ENCODE data around the gene NR1H3. TPM values are rescaled to one million over a fixed set of nuclear protein-coding genes. Genes with fewer than 3 reads are reported as not detected.

The NR1H3 gene
- total and polyA plus RNA-seq, 4 donors, result 52.8 to 57.3 (median 55.6) TPM

DNA sequence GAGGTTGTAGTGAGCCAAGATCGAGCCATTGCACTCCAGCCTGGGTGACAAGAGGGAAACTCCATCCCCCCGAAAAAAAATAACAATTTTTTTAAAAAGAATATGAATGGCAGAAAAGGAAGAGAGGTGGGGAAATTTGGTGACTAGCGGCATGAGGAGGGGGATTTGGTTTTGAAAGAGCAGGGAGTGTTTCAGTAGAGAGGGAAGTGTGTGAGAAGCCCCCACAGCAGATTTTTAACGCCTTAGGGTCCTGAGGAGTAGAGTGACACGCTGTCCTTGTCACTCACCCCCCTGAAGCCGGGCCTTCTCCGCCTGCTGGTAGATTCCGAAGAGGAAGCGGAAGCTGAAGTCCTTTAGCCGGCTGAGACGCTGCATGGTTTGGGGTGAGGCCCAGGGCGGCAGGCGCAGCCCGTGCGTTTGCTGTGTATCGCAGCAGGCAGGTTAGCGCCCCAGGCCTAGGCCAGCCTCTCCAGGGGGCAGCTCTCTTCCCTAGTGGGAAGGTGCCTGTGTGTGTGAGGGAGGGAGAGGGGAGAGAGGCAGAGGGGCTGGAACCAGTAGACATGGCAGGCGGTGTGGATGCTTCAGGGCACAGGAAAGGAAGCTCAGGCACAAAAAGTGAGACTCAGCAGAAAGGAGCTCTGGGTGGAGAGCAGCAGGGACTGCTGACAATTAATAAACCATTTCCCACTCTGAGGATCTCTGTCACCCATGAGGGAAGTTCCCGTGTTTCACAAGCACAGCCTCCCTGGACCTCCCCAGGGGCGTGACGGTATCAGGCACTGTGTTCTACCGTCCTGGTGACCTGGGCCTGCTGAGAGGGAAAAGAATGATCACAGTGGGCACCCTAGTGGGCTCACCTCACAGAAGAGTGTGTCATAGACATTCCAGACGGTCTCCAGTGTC, 13.1 kb upstream of the NR1H3 start:
- no peak overlapping the region for H3K4me3 ChIP-seq (ENCODE audit: low read depth in 1 of 3, low read length in 3 of 3)
- H3K27me3 ChIP-seq (ENCODE audit: control insufficient read depth in 4 of 4, insufficient read depth in 4 of 4, low read length in 3 of 4), result no peaks in the 10 kb centered on the region
- no peak for TF ChIP-seq EGR1 (IDR thresholded peaks at IDR 0.05; ENCODE audit: low read depth in 2 of 2)
- no peak for TF ChIP-seq RAD21 (IDR thresholded peaks at IDR 0.05)
- TF ChIP-seq NR2F2 (IDR thresholded peaks at IDR 0.05), result no peak
- no peak for TF ChIP-seq HNF4A (conservative IDR thresholded peaks at IDR 0.05)
- TF ChIP-seq GABPA (IDR thresholded peaks at IDR 0.05 in 1 of 2, conservative IDR thresholded peaks at IDR 0.05 in 1 of 2), result no peak
- no peak for TF ChIP-seq HNF4G (IDR thresholded peaks at IDR 0.05)
- TF ChIP-seq, protein P1, sequence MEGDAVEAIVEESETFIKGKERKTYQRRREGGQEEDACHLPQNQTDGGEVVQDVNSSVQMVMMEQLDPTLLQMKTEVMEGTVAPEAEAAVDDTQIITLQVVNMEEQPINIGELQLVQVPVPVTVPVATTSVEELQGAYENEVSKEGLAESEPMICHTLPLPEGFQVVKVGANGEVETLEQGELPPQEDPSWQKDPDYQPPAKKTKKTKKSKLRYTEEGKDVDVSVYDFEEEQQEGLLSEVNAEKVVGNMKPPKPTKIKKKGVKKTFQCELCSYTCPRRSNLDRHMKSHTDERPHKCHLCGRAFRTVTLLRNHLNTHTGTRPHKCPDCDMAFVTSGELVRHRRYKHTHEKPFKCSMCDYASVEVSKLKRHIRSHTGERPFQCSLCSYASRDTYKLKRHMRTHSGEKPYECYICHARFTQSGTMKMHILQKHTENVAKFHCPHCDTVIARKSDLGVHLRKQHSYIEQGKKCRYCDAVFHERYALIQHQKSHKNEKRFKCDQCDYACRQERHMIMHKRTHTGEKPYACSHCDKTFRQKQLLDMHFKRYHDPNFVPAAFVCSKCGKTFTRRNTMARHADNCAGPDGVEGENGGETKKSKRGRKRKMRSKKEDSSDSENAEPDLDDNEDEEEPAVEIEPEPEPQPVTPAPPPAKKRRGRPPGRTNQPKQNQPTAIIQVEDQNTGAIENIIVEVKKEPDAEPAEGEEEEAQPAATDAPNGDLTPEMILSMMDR (IDR thresholded peaks at IDR 0.05; ENCODE audit: low read depth, low read length, missing input control), result no peak
- TF ChIP-seq TAF1 (conservative IDR thresholded peaks at IDR 0.05), result no peak
- TF ChIP-seq RXRA (IDR thresholded peaks at IDR 0.05), result no peak
- no peak overlapping the region for H3K9ac ChIP-seq (ENCODE audit: low read depth in 1 of 2, low read length in 2 of 2)
- peaks cover 13 to 63% (median 44%) of the 10 kb centered on the region in 4 donors for H3K4me1 ChIP-seq (ENCODE audit: control insufficient read depth in 4 of 4, insufficient read depth in 4 of 4, low read length in 3 of 4)
- no peak for DNase-seq (ENCODE audit: low spot score)
- WGBS, result 74% methylated on average over 23 of the region's 23 CpGs
- peak overlapping the region; percentile 70 for H3K27ac ChIP-seq (ENCODE audit: low read depth in 1 of 2, low read length in 2 of 2)
- H3K9me3 ChIP-seq (ENCODE audit: control insufficient read depth in 4 of 4, low read length in 3 of 4), result no peaks in the 10 kb centered on the region
- peaks cover 10 to 28% (median 25%) of the 10 kb centered on the region in 4 donors for H3K36me3 ChIP-seq (ENCODE audit: control insufficient read depth in 4 of 4, insufficient read depth in 3 of 4, low read depth in 1 of 4, low read length in 3 of 4)

DNA sequence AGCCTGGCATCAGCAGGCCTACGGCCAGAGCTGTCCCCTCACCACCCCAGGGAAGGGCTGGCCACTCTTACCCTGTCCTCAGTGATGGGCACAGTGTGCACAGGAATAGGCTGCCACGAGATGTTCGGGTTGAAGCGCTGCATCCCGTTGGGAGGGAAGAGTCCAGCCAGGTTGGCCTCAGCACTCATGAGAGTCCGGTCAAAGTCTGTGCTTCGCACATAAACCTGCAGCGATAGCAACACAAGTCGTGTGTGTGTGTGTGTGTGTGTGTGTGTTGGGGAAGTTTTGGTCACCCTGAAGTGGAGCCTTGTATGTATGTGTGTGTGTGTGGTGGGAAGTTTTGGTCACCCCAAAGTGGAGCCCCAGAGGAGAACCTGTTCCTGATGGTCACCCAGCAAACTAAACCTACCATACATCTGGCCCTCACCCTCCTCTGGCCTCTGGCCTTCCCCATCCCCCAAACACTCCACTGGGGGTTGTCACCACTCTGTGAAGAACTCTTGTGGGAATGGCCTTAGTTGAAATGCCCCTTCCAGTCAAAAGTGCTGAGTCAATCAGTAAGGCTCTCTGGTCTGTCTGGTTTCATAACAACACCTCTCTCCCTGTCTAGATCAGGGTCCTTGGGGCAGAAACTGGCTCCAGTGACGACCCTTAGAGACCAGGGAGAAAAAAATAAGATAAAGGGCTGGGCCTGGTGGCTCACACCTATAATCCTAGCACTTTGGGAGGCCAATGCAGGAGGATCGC, 12.0 kb upstream of the NR1H3 start:
- peaks cover 13 to 63% (median 44%) of the 10 kb centered on the region in 4 donors for H3K4me1 ChIP-seq (ENCODE audit: control insufficient read depth in 4 of 4, insufficient read depth in 4 of 4, low read length in 3 of 4)
- no peak overlapping the region for H3K9ac ChIP-seq (ENCODE audit: low read depth in 1 of 2, low read length in 2 of 2)
- H3K36me3 ChIP-seq (ENCODE audit: control insufficient read depth in 4 of 4, insufficient read depth in 3 of 4, low read depth in 1 of 4, low read length in 3 of 4), result peaks cover 7 to 21% (median 18%) of the 10 kb centered on the region in 4 donors
- no peaks in the 10 kb centered on the region for H3K9me3 ChIP-seq (ENCODE audit: control insufficient read depth in 4 of 4, low read length in 3 of 4)
- peak overlapping the region; percentile 70 for H3K27ac ChIP-seq (ENCODE audit: low read depth in 1 of 2, low read length in 2 of 2)
- WGBS, result 44% methylated on average over 11 of the region's 11 CpGs
- DNase-seq (ENCODE audit: low spot score), result peak; percentile 66
- H3K4me3 ChIP-seq (ENCODE audit: low read depth in 1 of 3, low read length in 3 of 3), result no peak overlapping the region
- no peaks in the 10 kb centered on the region for H3K27me3 ChIP-seq (ENCODE audit: control insufficient read depth in 4 of 4, insufficient read depth in 4 of 4, low read length in 3 of 4)
- TF ChIP-seq FOXA1 (IDR thresholded peaks at IDR 0.05) (peak; percentile 24), RAD21 (IDR thresholded peaks at IDR 0.05) (peak; percentile 23 to 57), GABPA (IDR thresholded peaks at IDR 0.05 in 1 of 2, conservative IDR thresholded peaks at IDR 0.05 in 1 of 2) (peak in 1 of 2 donors; percentile 66), EGR1 (IDR thresholded peaks at IDR 0.05; ENCODE audit: low read depth in 2 of 2) (no peak), HNF4G (IDR thresholded peaks at IDR 0.05) (peak; percentile 97), HNF4A (conservative IDR thresholded peaks at IDR 0.05) (peak; percentile 98 to 99), YY1 (IDR thresholded peaks at IDR 0.05) (peak; percentile 68), RXRA (IDR thresholded peaks at IDR 0.05) (peak; percentile 87 to 91), SP1 (IDR thresholded peaks at IDR 0.05) (peak; percentile 96), FOXA2 (IDR thresholded peaks at IDR 0.05) (peak; percentile 58), JUND (IDR thresholded peaks at IDR 0.05) (peak in 1 of 2 donors; percentile 29), TAF1 (conservative IDR thresholded peaks at IDR 0.05) (no peak), NR2F2 (IDR thresholded peaks at IDR 0.05) (no peak)
- TF ChIP-seq, protein P2, sequence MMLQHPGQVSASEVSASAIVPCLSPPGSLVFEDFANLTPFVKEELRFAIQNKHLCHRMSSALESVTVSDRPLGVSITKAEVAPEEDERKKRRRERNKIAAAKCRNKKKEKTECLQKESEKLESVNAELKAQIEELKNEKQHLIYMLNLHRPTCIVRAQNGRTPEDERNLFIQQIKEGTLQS (IDR thresholded peaks at IDR 0.05), result no peak
- TF ChIP-seq, protein P3, sequence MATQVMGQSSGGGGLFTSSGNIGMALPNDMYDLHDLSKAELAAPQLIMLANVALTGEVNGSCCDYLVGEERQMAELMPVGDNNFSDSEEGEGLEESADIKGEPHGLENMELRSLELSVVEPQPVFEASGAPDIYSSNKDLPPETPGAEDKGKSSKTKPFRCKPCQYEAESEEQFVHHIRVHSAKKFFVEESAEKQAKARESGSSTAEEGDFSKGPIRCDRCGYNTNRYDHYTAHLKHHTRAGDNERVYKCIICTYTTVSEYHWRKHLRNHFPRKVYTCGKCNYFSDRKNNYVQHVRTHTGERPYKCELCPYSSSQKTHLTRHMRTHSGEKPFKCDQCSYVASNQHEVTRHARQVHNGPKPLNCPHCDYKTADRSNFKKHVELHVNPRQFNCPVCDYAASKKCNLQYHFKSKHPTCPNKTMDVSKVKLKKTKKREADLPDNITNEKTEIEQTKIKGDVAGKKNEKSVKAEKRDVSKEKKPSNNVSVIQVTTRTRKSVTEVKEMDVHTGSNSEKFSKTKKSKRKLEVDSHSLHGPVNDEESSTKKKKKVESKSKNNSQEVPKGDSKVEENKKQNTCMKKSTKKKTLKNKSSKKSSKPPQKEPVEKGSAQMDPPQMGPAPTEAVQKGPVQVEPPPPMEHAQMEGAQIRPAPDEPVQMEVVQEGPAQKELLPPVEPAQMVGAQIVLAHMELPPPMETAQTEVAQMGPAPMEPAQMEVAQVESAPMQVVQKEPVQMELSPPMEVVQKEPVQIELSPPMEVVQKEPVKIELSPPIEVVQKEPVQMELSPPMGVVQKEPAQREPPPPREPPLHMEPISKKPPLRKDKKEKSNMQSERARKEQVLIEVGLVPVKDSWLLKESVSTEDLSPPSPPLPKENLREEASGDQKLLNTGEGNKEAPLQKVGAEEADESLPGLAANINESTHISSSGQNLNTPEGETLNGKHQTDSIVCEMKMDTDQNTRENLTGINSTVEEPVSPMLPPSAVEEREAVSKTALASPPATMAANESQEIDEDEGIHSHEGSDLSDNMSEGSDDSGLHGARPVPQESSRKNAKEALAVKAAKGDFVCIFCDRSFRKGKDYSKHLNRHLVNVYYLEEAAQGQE (IDR thresholded peaks at IDR 0.05), result peak; percentile 28

Data from liver (tissue), 9 donors.